ENCODE measurements around the gene A4GALT. TPM values are rescaled to one million over a fixed set of nuclear protein-coding genes. Genes with fewer than 3 reads are reported as not detected.

The A4GALT gene
- total and polyA plus RNA-seq, 2 donors (not counting 1 experiment from before 2014, with no cell fraction given): 6.8 to 16.2 TPM

- no peaks in the 10 kb centered on the region for H4K20me1 ChIP-seq (ENCODE audit: control insufficient read depth, extremely low read depth, insufficient read depth, low read length)
- no peak overlapping the region for H3K27ac ChIP-seq (ENCODE audit: insufficient read depth, low read length)
- no peaks in the 10 kb centered on the region for H3K79me2 ChIP-seq (ENCODE audit: control insufficient read depth, insufficient read depth, low read length)
- no peak overlapping the region for H2AFZ ChIP-seq (ENCODE audit: low read length)
- no peaks in the 10 kb centered on the region for H3K9me3 ChIP-seq (ENCODE audit: control insufficient read depth, insufficient read depth, low read depth, low read length)
- H3K4me1 ChIP-seq (ENCODE audit: control insufficient read depth, extremely low read depth, insufficient read depth, low read length): peaks cover 8% of the 10 kb centered on the region
- no peaks in the 10 kb centered on the region for H3K27me3 ChIP-seq (ENCODE audit: control insufficient read depth, insufficient read depth, low read length)
- H3K9ac ChIP-seq (ENCODE audit: insufficient read depth, low read length): no peak overlapping the region
- H3K36me3 ChIP-seq (ENCODE audit: control insufficient read depth, insufficient read depth, low read length): no peaks in the 10 kb centered on the region
- DNase-seq (ENCODE audit: low read depth in 2 of 2): no peak
- H3K4me2 ChIP-seq (ENCODE audit: extremely low read depth, insufficient read depth, low read length): no peak overlapping the region
- TF ChIP-seq EZH2 (IDR thresholded peaks at IDR 0.05; ENCODE audit: low read length, missing control alignments) (no peak), CTCF (conservative IDR thresholded peaks at IDR 0.05 in 1 of 2, IDR thresholded peaks at IDR 0.05 in 1 of 2; ENCODE audit: low read depth in 1 of 2, low read length in 2 of 2) (no peak)
- H3K4me3 ChIP-seq (replicated peaks in 1 of 4; ENCODE audit: control extremely low read depth in 1 of 4, insufficient read depth in 1 of 4, low read depth in 3 of 4, low read length in 4 of 4): no peak overlapping the region
Measured at GRCh38 chr22:42701694-42702093, 19.0 kb downstream of the A4GALT start.

DNA sequence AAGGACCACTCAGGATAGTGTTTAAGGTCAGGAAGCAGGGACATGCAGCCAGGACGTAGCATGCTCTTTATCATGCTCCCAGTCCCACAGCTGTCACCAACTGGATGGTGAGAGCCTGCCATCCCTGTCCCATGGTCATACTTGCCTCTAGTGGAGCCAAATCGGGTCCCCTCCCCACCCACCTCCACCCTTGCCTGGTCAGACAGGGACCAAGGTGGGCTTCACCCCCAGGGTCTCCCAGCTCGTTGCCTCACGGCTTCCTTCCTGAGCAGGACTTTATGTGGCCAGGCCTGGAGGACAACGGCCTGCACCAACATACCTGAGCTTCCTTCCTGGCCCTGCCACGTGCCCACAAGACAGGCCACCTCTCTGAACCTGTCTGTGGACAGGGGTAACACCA is 19.8 kb downstream of the A4GALT start:
- H3K27me3 ChIP-seq (ENCODE audit: control insufficient read depth, insufficient read depth, low read length): no peaks in the 10 kb centered on the region
- peaks cover 8% of the 10 kb centered on the region for H3K4me1 ChIP-seq (ENCODE audit: control insufficient read depth, extremely low read depth, insufficient read depth, low read length)
- TF ChIP-seq CTCF (conservative IDR thresholded peaks at IDR 0.05 in 1 of 2, IDR thresholded peaks at IDR 0.05 in 1 of 2; ENCODE audit: low read depth in 1 of 2, low read length in 2 of 2) (no peak), EZH2 (IDR thresholded peaks at IDR 0.05; ENCODE audit: low read length, missing control alignments) (no peak)
- no peak for DNase-seq (ENCODE audit: low read depth in 2 of 2)
- no peak overlapping the region for H3K4me3 ChIP-seq (replicated peaks in 1 of 4; ENCODE audit: control extremely low read depth in 1 of 4, insufficient read depth in 1 of 4, low read depth in 3 of 4, low read length in 4 of 4)
- H3K27ac ChIP-seq (ENCODE audit: insufficient read depth, low read length): no peak overlapping the region
- H3K79me2 ChIP-seq (ENCODE audit: control insufficient read depth, insufficient read depth, low read length): no peaks in the 10 kb centered on the region
- no peak overlapping the region for H2AFZ ChIP-seq (ENCODE audit: low read length)
- H3K9me3 ChIP-seq (ENCODE audit: control insufficient read depth, insufficient read depth, low read depth, low read length): no peaks in the 10 kb centered on the region
- no peaks in the 10 kb centered on the region for H3K36me3 ChIP-seq (ENCODE audit: control insufficient read depth, insufficient read depth, low read length)
- no peak overlapping the region for H3K4me2 ChIP-seq (ENCODE audit: extremely low read depth, insufficient read depth, low read length)
- H3K9ac ChIP-seq (ENCODE audit: insufficient read depth, low read length): no peak overlapping the region
- no peaks in the 10 kb centered on the region for H4K20me1 ChIP-seq (ENCODE audit: control insufficient read depth, extremely low read depth, insufficient read depth, low read length)

GRCh38 chr22:42700355-42700754 is 20.3 kb downstream of the A4GALT start:
- Histone ChIP-seq H3K27me3 (ENCODE audit: control insufficient read depth, insufficient read depth, low read length) (no peaks in the 10 kb centered on the region), H3K9ac (ENCODE audit: insufficient read depth, low read length) (no peak overlapping the region), H3K4me1 (ENCODE audit: control insufficient read depth, extremely low read depth, insufficient read depth, low read length) (peaks cover 8% of the 10 kb centered on the region), H3K4me2 (ENCODE audit: extremely low read depth, insufficient read depth, low read length) (no peak overlapping the region), H3K79me2 (ENCODE audit: control insufficient read depth, insufficient read depth, low read length) (no peaks in the 10 kb centered on the region), H3K4me3 (replicated peaks in 1 of 4; ENCODE audit: control extremely low read depth in 1 of 4, insufficient read depth in 1 of 4, low read depth in 3 of 4, low read length in 4 of 4) (no peak overlapping the region), H3K9me3 (ENCODE audit: control insufficient read depth, insufficient read depth, low read depth, low read length) (no peaks in the 10 kb centered on the region), H2AFZ (ENCODE audit: low read length) (no peak overlapping the region), H4K20me1 (ENCODE audit: control insufficient read depth, extremely low read depth, insufficient read depth, low read length) (no peaks in the 10 kb centered on the region), H3K36me3 (ENCODE audit: control insufficient read depth, insufficient read depth, low read length) (no peaks in the 10 kb centered on the region), H3K27ac (ENCODE audit: insufficient read depth, low read length) (no peak overlapping the region)
- no peak for DNase-seq (ENCODE audit: low read depth in 2 of 2)
- TF ChIP-seq CTCF (conservative IDR thresholded peaks at IDR 0.05 in 1 of 2, IDR thresholded peaks at IDR 0.05 in 1 of 2; ENCODE audit: low read depth in 1 of 2, low read length in 2 of 2): no peak
- no peak for TF ChIP-seq EZH2 (IDR thresholded peaks at IDR 0.05; ENCODE audit: low read length, missing control alignments)

All from fibroblast of lung (primary cell).